Bone marrow (tissue), 2 donors: Measurements from ENCODE around the gene CCT8.
"Not testable (repeated sequence)": the region's sequence is repeated elsewhere in the genome, so short reads cannot be mapped to it uniquely, and the experiment has no call there.

Experiments
- DNase-seq, 2 donors: peaks; one replicate each; lab custom pipeline; 2025; lab: John Stamatoyannopoulos, UW

CCT8 gene

DNA sequence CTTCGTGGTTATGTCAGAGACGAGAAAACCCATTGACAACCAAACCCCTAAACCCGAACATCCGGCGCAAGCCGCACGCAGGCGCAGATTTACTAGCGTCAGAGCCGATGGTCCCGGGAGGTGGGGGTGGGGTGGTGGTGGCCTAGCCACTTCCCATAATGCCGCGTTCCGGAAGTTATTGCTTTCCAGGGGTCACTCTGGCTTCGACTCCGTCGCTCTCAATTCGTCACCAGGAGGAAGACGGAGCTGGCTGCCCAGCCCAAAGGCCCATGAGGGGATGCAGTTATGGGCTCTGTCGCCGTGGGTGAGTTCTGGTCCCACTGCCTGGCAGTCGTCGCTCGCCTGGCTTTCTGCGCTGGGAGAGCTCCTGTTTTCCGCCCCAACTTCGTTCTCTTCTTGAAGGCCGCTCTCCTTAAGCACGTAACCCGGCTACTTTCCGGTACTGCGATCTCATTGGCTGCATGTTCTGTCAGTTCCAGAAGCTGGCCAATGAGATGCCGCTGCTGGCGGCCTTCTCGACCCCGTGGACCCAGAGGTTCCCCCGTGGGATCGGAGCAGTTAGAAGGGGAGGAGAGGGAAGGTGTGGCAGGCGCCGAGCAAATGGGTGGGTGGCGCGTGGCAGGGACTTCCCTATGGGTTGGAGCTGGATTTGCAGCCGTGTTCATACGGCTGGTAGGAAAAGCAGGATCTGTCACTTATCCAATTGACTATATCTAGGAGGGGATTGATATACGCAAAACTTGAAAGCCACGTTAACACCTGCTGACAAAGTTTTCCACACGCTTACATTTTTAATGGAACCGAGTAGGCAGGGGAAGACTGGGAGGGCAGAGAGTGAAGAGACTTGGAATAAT lies 48.7 kb downstream of the CCT8 start, which contains the start of gene USP16:
Gene USP16 (plus strand): TSS at position 195 of the 854 bp plus-strand sequence. CDS start 3,246 bp downstream, outside the sequence.
- DNase-seq: peak; percentile 95 to 100

DNA sequence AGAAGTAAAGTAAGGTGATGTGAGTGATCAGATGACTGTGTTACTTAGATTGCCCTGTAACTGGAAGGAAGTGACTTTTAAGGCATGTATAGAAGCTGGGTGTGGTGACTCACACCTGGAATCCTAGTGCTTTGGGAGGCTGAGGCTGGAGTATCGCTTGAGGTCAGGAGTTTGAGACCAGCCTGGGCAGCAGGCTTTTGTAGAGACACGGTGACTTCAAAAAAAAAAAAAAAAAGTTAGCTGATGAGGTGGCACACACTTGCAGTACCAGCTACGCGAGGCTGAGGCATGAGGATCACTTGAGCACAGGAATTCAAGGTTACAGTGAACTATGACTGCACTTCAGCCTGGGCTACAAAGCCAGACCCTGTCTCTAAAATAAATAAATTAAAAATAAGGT lies 51.3 kb downstream of the CCT8 start:
- no peak for DNase-seq

DNA sequence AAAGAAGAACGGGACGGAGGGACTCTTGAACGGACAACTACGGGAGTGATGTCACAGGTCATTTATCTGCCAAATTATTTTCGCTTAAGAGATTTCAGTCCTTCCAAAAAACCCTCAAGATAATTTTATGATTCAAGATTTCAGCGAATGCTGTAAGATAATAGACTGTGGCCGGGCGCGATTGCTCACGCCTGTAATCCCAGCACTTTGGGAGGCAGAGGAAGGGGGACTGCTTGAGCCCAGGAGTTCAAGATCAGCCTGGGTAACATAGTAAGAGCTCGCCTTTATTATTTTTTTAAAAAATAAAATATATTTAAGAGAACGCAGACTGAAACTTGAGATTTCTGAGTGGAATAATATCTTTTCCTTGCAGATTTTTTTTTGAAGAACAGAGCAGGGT lies 54.9 kb downstream of the CCT8 start:
- no peak for DNase-seq

DNA sequence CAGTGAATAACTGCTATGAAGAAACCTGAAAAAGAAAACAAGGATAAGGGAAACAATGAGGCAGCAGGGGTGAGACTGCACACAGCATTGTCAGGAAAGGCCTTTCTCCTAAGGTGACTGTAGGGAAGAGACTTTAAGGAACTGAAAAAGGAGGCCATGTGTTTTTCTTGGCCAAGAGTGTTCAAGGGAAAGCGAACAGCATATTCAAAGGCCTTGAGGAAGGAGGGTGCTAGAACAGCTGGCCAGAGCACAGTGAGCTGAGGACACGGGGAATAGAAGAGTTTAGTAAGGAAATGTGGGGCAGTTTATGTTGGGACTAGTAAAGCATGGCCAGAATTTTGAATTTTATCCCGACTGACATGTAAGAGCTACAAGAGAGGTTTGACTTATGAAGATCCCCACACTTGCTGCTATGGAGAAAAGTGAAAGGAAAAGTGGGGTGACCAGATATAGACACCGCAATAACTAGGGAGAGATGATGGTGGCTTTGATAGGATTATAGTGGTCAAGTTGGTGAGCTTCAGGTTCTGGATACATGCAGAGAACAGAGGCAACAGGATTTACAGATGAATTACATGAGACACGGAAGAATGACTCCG lies 55.7 kb downstream of the CCT8 start:
- no peak for DNase-seq

DNA sequence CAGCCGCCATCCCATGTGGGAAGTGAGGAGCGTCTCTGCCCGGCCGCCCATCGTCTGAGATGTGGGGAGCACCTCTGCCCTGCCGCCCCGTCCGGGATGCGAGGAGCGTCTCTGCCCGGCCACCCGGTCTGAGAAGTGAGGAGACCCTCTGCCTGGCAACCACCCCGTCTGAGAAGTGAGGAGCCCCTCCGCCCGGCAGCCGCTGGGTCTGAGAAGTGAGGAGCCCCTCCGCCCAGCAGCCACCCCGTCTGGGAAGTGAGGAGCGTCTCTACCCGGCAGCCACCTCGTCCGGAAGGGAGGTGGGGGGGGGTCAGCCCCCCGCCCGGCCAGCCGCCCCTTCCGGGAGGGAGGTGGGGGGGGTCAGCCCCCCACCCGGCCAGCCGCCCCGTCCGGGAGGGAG lies 62.2 kb downstream of the CCT8 start:
- not testable (repeated sequence) for DNase-seq

DNA sequence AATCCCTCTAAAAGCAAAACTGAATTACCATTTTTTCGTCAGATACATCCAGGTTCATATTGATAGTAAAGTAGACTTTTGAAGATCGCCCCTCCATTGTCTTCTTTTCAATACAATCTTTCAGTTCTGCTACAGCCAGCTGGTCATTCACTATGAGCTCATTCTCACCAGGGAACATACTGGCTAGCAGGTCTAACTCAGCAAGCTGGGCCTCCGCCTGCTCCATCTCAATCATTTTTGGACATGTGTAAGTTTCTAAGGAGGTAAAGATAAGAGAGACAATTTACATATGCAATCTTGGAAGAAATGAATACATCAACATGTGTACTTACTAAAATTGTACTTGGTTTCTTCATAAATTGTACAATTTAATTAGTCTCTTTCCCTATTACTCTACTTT lies 65.1 kb downstream of the CCT8 start:
- no peak for DNase-seq

DNA sequence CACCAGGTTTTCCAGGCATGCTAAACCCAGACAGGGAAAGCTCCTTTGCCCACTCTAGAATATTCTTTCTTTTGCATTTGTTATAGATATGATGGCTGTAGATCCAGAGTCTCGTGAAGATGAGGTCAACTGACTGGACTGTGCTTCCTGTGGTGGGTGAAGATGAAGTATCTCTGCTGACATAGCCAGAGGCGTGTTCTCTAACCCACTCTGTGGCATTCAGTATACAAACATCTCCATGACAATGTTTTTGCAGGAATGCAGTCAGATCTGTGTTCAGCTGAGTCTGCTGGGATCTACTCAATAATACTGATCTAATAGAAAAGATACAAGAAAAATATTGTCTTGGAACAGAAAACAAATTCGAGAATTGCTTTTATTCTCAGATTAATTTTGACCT lies 65.6 kb downstream of the CCT8 start:
- no peak for DNase-seq

DNA sequence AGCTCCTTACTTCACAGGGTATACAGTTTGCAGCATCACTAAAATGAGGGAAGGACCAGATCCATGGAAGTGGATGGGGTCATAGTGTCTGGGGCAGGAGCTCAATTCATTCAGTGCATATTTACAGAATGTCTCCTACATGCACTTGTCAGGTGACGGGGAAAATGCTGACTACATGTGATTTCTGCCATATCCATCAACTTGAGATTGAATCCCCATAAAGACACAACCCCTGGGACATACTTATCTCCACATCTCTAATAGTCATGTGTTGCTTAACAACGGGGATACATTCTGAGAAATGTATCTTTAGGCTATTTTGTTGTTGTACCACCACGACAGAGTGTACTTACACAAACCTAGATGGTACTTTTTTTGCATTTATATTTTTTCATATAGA lies 66.3 kb downstream of the CCT8 start:
- DNase-seq: no peak
